HepG2 (cell line): ENCODE results near the gene CST3. TPM values are rescaled to one million over a fixed set of nuclear protein-coding genes. Genes with fewer than 3 reads are reported as not detected.

Source experiments
- CCDC6 ChIP-seq: sonication (generic); formaldehyde crosslinking; IDR thresholded peaks from 2 replicates; pipeline ENCODE4 v1.8.1; 2022; ENCODE audit warnings: mild to moderate bottlenecking, missing genetic modification reagents, moderate library complexity
- DNMT1 ChIP-seq: sonication (generic); formaldehyde crosslinking; IDR thresholded peaks from 2 replicates; pipeline ENCODE4 v1.5.1; 2020; ENCODE audit warnings: mild to moderate bottlenecking, missing genetic modification reagents
- EEA1 ChIP-seq: sonication (generic); formaldehyde crosslinking; IDR thresholded peaks from 2 replicates; pipeline ENCODE4 v1.5.1; 2020; ENCODE audit warnings: mild to moderate bottlenecking, missing genetic modification reagents, borderline replicate concordance
- KDM2A ChIP-seq: sonication (generic); formaldehyde crosslinking; IDR thresholded peaks from 2 replicates; pipeline ENCODE4 v1.4.0; 2020; ENCODE audit warnings: low read depth, missing genetic modification reagents, borderline replicate concordance
- PAX8 ChIP-seq: sonication (generic); formaldehyde crosslinking; IDR thresholded peaks from 2 replicates; pipeline ENCODE4 v1.8.0; 2022; ENCODE audit warnings: mild to moderate bottlenecking, missing genetic modification reagents, borderline replicate concordance
- PRMT3 ChIP-seq: sonication (generic); formaldehyde crosslinking; IDR thresholded peaks from 2 replicates; pipeline ENCODE4 v1.8.1; 2022; ENCODE audit warnings: low read depth, mild to moderate bottlenecking, moderate library complexity, missing genetic modification reagents, borderline replicate concordance
- REPIN1 ChIP-seq: sonication (generic); formaldehyde crosslinking; IDR thresholded peaks from 2 replicates; pipeline ENCODE4 v1.8.0; 2022; ENCODE audit warnings: missing genetic modification reagents, low read depth, mild to moderate bottlenecking, borderline replicate concordance
- SSRP1 ChIP-seq: IDR thresholded peaks from 2 replicates; pipeline ENCODE4 v1.6.1; 2016; ENCODE audit warnings: control low read depth
- TCF7 ChIP-seq: sonication (generic); IDR thresholded peaks from 2 replicates; pipeline ENCODE4 v1.6.1; 2016; ENCODE audit warnings: antibody characterized with exemption, low read depth
- TGIF2 ChIP-seq: IDR thresholded peaks from 2 replicates; pipeline ENCODE4 v1.6.1; 2016; ENCODE audit warnings: control low read depth, missing compliant biosample characterization
- ZC3H4 ChIP-seq: sonication (generic); formaldehyde crosslinking; IDR thresholded peaks from 2 replicates; pipeline ENCODE4 v1.4.0; 2020; ENCODE audit warnings: missing genetic modification reagents, borderline replicate concordance
- ZNF101 ChIP-seq: sonication (generic); formaldehyde crosslinking; IDR thresholded peaks from 2 replicates; pipeline ENCODE4 v1.4.0; 2020; ENCODE audit warnings: mild to moderate bottlenecking, low read depth, missing genetic modification reagents, borderline replicate concordance
- ZNF296 ChIP-seq: sonication (generic); formaldehyde crosslinking; conservative IDR thresholded peaks from 2 replicates; pipeline ENCODE4 v1.5.0; 2020; ENCODE audit warnings: mild to moderate bottlenecking, missing genetic modification reagents
- ZNF34 ChIP-seq: sonication (generic); formaldehyde crosslinking; IDR thresholded peaks from 2 replicates; pipeline ENCODE4 v1.4.0; 2020; ENCODE audit warnings: mild to moderate bottlenecking, missing genetic modification reagents, borderline replicate concordance
- ZNF546 ChIP-seq: sonication (generic); formaldehyde crosslinking; conservative IDR thresholded peaks from 2 replicates; pipeline ENCODE4 v1.8.1; 2023; ENCODE audit warnings: mild to moderate bottlenecking, missing genetic modification reagents
- ZNF569 ChIP-seq: sonication (generic); formaldehyde crosslinking; IDR thresholded peaks from 2 replicates; pipeline ENCODE4 v1.5.0; 2020; ENCODE audit warnings: mild to moderate bottlenecking, missing genetic modification reagents, moderate library complexity, borderline replicate concordance
- ZNF737 ChIP-seq: sonication (generic); formaldehyde crosslinking; IDR thresholded peaks from 2 replicates; pipeline ENCODE4 v1.5.0; 2020; ENCODE audit warnings: missing genetic modification reagents, mild to moderate bottlenecking, borderline replicate concordance
- polyA plus RNA-seq, 8 experiments: library from polyadenylated mRNA; depleted of rRNA in 3 of 8; stranded (reverse) in 7 of 8; unstranded in 1 of 8; fragments of >200 nt; fragmentation: Illumina TruSeq in 4 of 8; extraction: Trizol in 4 of 8; gene quantifications; 2 replicates each; pipeline versions ENCODE4 v1.2.1 to v1.2.3, GENCODE V29; 2011 to 2016; ENCODE audit warnings: low read depth in 4 of 8, missing spikeins in 1 of 8, mixed read lengths in 1 of 8; ENCODE audit not compliant: insufficient read depth in 1 of 8
- total RNA-seq, 5 experiments: library from RNA; depleted of rRNA; stranded (reverse); fragments of >200 nt; fragmentation: Illumina TruSeq; extraction: Trizol; gene quantifications; 2 replicates each; pipeline ENCODE4 v1.2.3, GENCODE V29; 2016; ENCODE audit warnings: low read depth in 1 of 5
- TF ChIP-seq, protein P1 (sequence below): sonication (generic); formaldehyde crosslinking; IDR thresholded peaks from 2 replicates; pipeline ENCODE4 v1.5.0; 2020; ENCODE audit warnings: missing genetic modification reagents
- TF ChIP-seq, protein P2 (sequence below): sonication (generic); formaldehyde crosslinking; IDR thresholded peaks from 2 replicates; pipeline ENCODE4 v1.5.0; 2020; ENCODE audit warnings: mild to moderate bottlenecking, missing genetic modification reagents, borderline replicate concordance

The CST3 gene
- total and polyA plus RNA-seq, 2 of the 13 experiments (the other 11 are each of a cell fraction or from before 2014, with no cell fraction given): 690 to 1,005 TPM

DNA sequence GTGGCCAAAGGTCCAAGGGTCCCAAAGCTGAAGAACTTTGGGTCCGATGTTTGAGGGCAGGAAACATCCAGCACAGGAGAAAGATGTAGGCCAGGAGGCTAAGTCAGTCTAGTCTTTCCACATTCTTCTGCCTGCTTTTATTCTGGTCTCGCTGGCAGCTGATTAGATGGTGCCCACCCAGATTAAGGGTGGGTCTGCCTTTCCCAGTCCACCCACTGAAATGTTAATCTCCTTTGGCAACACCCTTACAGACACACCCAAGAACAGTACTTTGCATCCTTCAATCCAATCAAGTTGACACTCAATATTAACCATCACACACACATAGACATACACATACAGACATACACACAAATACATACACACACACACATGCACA lies 21.8 kb upstream of the CST3 start (continued):
- TF ChIP-seq REPIN1 (CRISPR knock-in tag) (peak; percentile 15; the same call in 1 of the 2 replicates), PAX8 (CRISPR knock-in tag) (0 out of 2 replicates have a peak, but pooled peaks have one; percentile 25), KDM2A (CRISPR knock-in tag) (0 out of 2 replicates have a peak, but pooled peaks have one; percentile 3), TCF7 (peak; percentile 25; the same call in 1 of the 2 replicates), DNMT1 (CRISPR knock-in tag) (peak; percentile 18; the same call in 1 of the 2 replicates), ZNF101 (0 out of 2 replicates have a peak, but pooled peaks have one; percentile 29), ZC3H4 (CRISPR knock-in tag) (peak; percentile 10), ZNF569 (CRISPR knock-in tag) (0 out of 2 replicates have a peak, but pooled peaks have one; percentile 76), ZNF546 (CRISPR knock-in tag) (peak; percentile 90; the same call in 1 of the 2 replicates), EEA1 (CRISPR knock-in tag) (0 out of 2 replicates have a peak, but pooled peaks have one; percentile 5), ZNF296 (CRISPR knock-in tag) (0 out of 2 replicates have a peak, but pooled peaks have one; percentile 1), CCDC6 (peak; percentile 5; the same call in 1 of the 2 replicates), TGIF2 (CRISPR knock-in tag) (0 out of 2 replicates have a peak, but pooled peaks have one; percentile 55), ZNF737 (0 out of 2 replicates have a peak, but pooled peaks have one; percentile 42), ZNF34 (CRISPR knock-in tag) (0 out of 2 replicates have a peak, but pooled peaks have one; percentile 19), SSRP1 (0 out of 2 replicates have a peak, but pooled peaks have one; percentile 32), PRMT3 (CRISPR knock-in tag) (0 out of 2 replicates have a peak, but pooled peaks have one; percentile 68)
- TF ChIP-seq, protein P1, sequence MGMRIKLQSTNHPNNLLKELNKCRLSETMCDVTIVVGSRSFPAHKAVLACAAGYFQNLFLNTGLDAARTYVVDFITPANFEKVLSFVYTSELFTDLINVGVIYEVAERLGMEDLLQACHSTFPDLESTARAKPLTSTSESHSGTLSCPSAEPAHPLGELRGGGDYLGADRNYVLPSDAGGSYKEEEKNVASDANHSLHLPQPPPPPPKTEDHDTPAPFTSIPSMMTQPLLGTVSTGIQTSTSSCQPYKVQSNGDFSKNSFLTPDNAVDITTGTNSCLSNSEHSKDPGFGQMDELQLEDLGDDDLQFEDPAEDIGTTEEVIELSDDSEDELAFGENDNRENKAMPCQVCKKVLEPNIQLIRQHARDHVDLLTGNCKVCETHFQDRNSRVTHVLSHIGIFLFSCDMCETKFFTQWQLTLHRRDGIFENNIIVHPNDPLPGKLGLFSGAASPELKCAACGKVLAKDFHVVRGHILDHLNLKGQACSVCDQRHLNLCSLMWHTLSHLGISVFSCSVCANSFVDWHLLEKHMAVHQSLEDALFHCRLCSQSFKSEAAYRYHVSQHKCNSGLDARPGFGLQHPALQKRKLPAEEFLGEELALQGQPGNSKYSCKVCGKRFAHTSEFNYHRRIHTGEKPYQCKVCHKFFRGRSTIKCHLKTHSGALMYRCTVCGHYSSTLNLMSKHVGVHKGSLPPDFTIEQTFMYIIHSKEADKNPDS (CRISPR knock-in tag): 0 out of 2 replicates have a peak, but pooled peaks have one; percentile 62
- TF ChIP-seq, protein P2, sequence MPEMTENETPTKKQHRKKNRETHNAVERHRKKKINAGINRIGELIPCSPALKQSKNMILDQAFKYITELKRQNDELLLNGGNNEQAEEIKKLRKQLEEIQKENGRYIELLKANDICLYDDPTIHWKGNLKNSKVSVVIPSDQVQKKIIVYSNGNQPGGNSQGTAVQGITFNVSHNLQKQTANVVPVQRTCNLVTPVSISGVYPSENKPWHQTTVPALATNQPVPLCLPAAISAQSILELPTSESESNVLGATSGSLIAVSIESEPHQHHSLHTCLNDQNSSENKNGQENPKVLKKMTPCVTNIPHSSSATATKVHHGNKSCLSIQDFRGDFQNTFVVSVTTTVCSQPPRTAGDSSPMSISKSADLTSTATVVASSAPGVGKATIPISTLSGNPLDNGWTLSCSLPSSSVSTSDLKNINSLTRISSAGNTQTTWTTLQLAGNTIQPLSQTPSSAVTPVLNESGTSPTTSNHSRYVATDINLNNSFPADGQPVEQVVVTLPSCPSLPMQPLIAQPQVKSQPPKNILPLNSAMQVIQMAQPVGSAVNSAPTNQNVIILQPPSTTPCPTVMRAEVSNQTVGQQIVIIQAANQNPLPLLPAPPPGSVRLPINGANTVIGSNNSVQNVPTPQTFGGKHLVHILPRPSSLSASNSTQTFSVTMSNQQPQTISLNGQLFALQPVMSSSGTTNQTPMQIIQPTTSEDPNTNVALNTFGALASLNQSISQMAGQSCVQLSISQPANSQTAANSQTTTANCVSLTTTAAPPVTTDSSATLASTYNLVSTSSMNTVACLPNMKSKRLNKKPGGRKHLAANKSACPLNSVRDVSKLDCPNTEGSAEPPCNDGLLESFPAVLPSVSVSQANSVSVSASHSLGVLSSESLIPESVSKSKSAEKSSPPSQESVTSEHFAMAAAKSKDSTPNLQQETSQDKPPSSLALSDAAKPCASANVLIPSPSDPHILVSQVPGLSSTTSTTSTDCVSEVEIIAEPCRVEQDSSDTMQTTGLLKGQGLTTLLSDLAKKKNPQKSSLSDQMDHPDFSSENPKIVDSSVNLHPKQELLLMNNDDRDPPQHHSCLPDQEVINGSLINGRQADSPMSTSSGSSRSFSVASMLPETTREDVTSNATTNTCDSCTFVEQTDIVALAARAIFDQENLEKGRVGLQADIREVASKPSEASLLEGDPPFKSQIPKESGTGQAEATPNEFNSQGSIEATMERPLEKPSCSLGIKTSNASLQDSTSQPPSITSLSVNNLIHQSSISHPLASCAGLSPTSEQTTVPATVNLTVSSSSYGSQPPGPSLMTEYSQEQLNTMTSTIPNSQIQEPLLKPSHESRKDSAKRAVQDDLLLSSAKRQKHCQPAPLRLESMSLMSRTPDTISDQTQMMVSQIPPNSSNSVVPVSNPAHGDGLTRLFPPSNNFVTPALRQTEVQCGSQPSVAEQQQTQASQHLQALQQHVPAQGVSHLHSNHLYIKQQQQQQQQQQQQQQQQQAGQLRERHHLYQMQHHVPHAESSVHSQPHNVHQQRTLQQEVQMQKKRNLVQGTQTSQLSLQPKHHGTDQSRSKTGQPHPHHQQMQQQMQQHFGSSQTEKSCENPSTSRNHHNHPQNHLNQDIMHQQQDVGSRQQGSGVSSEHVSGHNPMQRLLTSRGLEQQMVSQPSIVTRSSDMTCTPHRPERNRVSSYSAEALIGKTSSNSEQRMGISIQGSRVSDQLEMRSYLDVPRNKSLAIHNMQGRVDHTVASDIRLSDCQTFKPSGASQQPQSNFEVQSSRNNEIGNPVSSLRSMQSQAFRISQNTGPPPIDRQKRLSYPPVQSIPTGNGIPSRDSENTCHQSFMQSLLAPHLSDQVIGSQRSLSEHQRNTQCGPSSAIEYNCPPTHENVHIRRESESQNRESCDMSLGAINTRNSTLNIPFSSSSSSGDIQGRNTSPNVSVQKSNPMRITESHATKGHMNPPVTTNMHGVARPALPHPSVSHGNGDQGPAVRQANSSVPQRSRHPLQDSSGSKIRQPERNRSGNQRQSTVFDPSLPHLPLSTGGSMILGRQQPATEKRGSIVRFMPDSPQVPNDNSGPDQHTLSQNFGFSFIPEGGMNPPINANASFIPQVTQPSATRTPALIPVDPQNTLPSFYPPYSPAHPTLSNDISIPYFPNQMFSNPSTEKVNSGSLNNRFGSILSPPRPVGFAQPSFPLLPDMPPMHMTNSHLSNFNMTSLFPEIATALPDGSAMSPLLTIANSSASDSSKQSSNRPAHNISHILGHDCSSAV (CRISPR knock-in tag): 0 out of 2 replicates have a peak, but pooled peaks have one; percentile 66
